ENCODE data around the gene DSPP.
A peak's percentile ranks its signal among the peaks of the same experiment; 100 is the strongest.

DSPP gene

DNA sequence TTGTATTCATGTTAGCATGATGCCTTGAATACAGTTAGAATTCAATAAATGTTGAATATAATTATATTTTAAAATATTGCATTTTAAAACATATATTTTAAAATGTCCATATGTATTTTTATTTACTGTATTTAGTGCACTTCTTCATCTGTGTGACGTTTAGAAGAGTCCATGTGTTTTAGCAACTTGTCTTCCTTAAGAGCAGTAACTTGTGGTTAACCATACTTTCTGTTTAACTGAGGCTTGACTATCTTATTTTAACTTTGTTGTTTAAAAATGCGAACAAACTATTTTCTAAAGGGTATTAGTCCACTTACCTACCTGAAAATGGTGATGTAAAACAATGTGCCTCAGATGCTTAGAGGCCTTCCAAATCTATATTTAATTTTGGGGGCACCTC is 42.6 kb downstream of the DSPP start:
- ATAC-seq: no peak
- no peak for TF ChIP-seq ZNF8 (CRISPR knock-in tag; IDR thresholded peaks at IDR 0.05)
- no peak for TF ChIP-seq PPARA (CRISPR knock-in tag; IDR thresholded peaks at IDR 0.05; ENCODE audit: borderline replicate concordance)
- TF ChIP-seq ZNF565 (CRISPR knock-in tag; conservative IDR thresholded peaks at IDR 0.05; ENCODE audit: low read depth): no peak
- TF ChIP-seq POU6F1 (CRISPR knock-in tag; IDR thresholded peaks at IDR 0.05; ENCODE audit: borderline replicate concordance, low read depth): no peak
- no peak for TF ChIP-seq ZFP3 (CRISPR knock-in tag; IDR thresholded peaks at IDR 0.05)
- no peak for TF ChIP-seq SNAI2 (CRISPR knock-in tag; IDR thresholded peaks at IDR 0.05)

DNA sequence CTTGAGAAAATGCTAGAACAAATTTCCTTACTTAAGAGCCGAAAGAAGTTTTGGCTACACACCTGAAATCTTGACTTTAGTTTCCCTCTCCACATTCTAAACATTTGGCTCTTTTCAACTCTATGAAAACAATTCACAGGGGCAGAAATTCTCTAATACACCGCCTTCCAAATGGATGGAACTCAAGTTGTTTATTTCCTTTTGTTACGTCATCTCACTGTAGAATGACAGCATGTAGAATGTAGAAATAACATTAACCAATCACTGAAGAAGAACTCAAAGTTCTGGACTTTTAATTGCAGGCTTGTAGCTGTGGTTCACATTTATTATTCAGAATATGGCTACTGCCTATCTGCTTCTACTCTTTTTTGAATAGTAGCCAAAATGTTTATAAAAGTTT is 43.6 kb downstream of the DSPP start:
- TF ChIP-seq TOX (CRISPR knock-in tag; IDR thresholded peaks at IDR 0.05; ENCODE audit: borderline replicate concordance) (no peak), ZNF70 (CRISPR knock-in tag; IDR thresholded peaks at IDR 0.05) (no peak), PPARA (CRISPR knock-in tag; IDR thresholded peaks at IDR 0.05; ENCODE audit: borderline replicate concordance) (no peak), GLIS3 (CRISPR knock-in tag; IDR thresholded peaks at IDR 0.05) (no peak), TCF4 (CRISPR knock-in tag; IDR thresholded peaks at IDR 0.05; ENCODE audit: borderline replicate concordance) (no peak), BACH2 (CRISPR knock-in tag; IDR thresholded peaks at IDR 0.05; ENCODE audit: borderline replicate concordance) (no peak), ARNTL (CRISPR knock-in tag; IDR thresholded peaks at IDR 0.05; ENCODE audit: borderline replicate concordance, low read depth) (no peak), SNAI2 (CRISPR knock-in tag; IDR thresholded peaks at IDR 0.05) (no peak), RARB (CRISPR knock-in tag; IDR thresholded peaks at IDR 0.05) (no peak), ESRRG (CRISPR knock-in tag; IDR thresholded peaks at IDR 0.05) (no peak), POU6F1 (CRISPR knock-in tag; IDR thresholded peaks at IDR 0.05; ENCODE audit: borderline replicate concordance, low read depth) (no peak), CSDC2 (CRISPR knock-in tag; IDR thresholded peaks at IDR 0.05) (no peak)
- TF ChIP-seq, protein P1, sequence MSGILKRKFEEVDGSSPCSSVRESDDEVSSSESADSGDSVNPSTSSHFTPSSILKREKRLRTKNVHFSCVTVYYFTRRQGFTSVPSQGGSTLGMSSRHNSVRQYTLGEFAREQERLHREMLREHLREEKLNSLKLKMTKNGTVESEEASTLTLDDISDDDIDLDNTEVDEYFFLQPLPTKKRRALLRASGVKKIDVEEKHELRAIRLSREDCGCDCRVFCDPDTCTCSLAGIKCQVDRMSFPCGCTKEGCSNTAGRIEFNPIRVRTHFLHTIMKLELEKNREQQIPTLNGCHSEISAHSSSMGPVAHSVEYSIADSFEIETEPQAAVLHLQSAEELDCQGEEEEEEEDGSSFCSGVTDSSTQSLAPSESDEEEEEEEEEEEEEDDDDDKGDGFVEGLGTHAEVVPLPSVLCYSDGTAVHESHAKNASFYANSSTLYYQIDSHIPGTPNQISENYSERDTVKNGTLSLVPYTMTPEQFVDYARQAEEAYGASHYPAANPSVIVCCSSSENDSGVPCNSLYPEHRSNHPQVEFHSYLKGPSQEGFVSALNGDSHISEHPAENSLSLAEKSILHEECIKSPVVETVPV (CRISPR knock-in tag; IDR thresholded peaks at IDR 0.05): no peak
- no peak for ATAC-seq

- no peak for ATAC-seq
- TF ChIP-seq TSHZ2 (CRISPR knock-in tag; IDR thresholded peaks at IDR 0.05): no peak
- TF ChIP-seq ZNF70 (CRISPR knock-in tag; IDR thresholded peaks at IDR 0.05): no peak
- no peak for TF ChIP-seq ZFP3 (CRISPR knock-in tag; IDR thresholded peaks at IDR 0.05)
- no peak for TF ChIP-seq PPARA (CRISPR knock-in tag; IDR thresholded peaks at IDR 0.05; ENCODE audit: borderline replicate concordance)
- TF ChIP-seq GLIS3 (CRISPR knock-in tag; IDR thresholded peaks at IDR 0.05): no peak
- no peak for TF ChIP-seq TCF4 (CRISPR knock-in tag; IDR thresholded peaks at IDR 0.05; ENCODE audit: borderline replicate concordance)
- TF ChIP-seq CSDC2 (CRISPR knock-in tag; IDR thresholded peaks at IDR 0.05): no peak
- TF ChIP-seq RARB (CRISPR knock-in tag; IDR thresholded peaks at IDR 0.05): no peak
- no peak for TF ChIP-seq BACH2 (CRISPR knock-in tag; IDR thresholded peaks at IDR 0.05; ENCODE audit: borderline replicate concordance)
Measured at GRCh38 chr4:87654487-87655044, 46.2 kb downstream of the DSPP start.

- TF ChIP-seq TCF4 (CRISPR knock-in tag; IDR thresholded peaks at IDR 0.05; ENCODE audit: borderline replicate concordance) (no peak), CREB5 (CRISPR knock-in tag; IDR thresholded peaks at IDR 0.05; ENCODE audit: low read depth) (peak; percentile 52; the same call in 1 of the 2 replicates), GLIS3 (CRISPR knock-in tag; IDR thresholded peaks at IDR 0.05) (no peak), ISL1 (CRISPR knock-in tag; IDR thresholded peaks at IDR 0.05) (peak; percentile 72), ZFP3 (CRISPR knock-in tag; IDR thresholded peaks at IDR 0.05) (0 out of 2 replicates have a peak, but pooled peaks have one; percentile 21)
- TF ChIP-seq, protein P2, sequence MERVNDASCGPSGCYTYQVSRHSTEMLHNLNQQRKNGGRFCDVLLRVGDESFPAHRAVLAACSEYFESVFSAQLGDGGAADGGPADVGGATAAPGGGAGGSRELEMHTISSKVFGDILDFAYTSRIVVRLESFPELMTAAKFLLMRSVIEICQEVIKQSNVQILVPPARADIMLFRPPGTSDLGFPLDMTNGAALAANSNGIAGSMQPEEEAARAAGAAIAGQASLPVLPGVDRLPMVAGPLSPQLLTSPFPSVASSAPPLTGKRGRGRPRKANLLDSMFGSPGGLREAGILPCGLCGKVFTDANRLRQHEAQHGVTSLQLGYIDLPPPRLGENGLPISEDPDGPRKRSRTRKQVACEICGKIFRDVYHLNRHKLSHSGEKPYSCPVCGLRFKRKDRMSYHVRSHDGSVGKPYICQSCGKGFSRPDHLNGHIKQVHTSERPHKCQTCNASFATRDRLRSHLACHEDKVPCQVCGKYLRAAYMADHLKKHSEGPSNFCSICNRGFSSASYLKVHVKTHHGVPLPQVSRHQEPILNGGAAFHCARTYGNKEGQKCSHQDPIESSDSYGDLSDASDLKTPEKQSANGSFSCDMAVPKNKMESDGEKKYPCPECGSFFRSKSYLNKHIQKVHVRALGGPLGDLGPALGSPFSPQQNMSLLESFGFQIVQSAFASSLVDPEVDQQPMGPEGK (CRISPR knock-in tag; IDR thresholded peaks at IDR 0.05; ENCODE audit: borderline replicate concordance): no peak; the same call in 1 of the 2 replicates
- peak; percentile 54 for ATAC-seq
Measured at GRCh38 chr4:87657525-87657924, 49.2 kb downstream of the DSPP start.

All from SK-N-SH treated with all-trans-retinoic acid at 6 μM for 48 hours (cell line).